Measurements from ENCODE around the gene ETFB. TPM values are rescaled to one million over a fixed set of nuclear protein-coding genes. Genes with fewer than 3 reads are reported as not detected.

The ETFB gene
- total RNA-seq, 1 experiment from 2014 or later, result 125 TPM

DNA sequence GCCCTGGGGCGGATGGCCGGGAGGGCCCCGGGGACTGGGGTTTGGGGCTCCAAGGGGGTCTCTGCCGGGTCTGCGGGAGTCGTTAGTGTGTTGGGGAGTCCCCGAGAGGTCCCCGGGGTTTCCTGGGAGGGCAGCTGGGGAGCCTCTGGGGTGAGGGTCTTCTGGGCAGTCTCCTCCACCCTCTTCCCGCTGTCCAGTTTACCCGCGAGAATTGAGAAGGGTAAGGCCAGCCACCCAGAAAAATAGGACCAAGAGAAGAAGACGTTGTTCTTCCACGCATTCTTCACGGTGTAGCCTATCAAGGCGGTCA, 1.0 kb upstream of the ETFB start:
- no peaks in the 10 kb centered on the region for H3K36me3 ChIP-seq (replicated peaks; ENCODE audit: control insufficient read depth, insufficient read depth, low read length)
- peak overlapping the region; percentile 89 for H3K4me3 ChIP-seq (ENCODE audit: insufficient read depth, low read depth, low read length)
- H3K27me3 ChIP-seq (ENCODE audit: control insufficient read depth, insufficient read depth, low read length), result no peaks in the 10 kb centered on the region
- DNase-seq, result no peak

DNA sequence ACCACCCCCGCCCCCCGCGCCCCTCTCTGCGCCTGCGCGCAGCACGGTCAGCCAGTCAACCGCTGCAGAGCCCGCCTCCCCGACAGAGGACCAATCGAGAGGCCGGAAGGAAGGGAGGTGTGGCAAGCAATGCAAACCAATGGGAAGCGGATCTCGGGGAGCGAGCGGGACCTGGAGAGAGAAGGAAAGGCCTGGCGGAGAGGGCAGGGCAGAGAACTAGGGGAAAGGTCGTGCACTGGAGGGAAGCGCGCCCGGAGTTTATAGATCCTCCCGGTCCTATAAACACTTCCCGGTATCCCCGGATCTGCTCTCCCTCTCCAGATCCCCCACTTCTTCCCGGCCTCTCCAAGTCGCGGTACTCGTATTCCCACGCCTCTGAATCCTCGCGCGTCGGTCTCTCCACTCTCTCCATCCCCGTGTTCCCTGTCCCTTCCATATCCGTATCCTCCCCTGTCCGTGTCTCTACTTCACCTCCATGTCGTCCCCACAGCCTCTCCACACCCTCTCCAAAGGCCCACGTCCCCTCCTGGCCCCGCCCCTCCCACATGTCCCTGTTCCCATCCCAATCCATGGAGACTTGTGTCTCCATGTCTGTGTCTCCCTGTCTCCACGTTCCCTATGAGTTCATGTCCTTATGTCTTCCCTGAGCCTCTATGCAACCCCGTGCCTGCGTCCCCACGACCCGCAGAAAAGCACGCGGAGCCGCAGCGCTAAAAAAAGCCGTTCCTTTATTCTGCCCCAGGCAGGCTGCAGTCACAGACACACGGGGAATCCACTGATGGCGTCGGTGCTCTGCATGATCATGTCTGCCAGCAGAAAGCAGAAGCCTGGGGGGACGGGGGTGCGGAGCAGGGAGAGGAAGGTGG, 434 bp upstream of the ETFB start:
- Histone ChIP-seq H3K27me3 (ENCODE audit: control insufficient read depth, insufficient read depth, low read length) (no peaks in the 10 kb centered on the region), H3K4me3 (ENCODE audit: insufficient read depth, low read depth, low read length) (peak overlapping the region; percentile 89), H3K36me3 (replicated peaks; ENCODE audit: control insufficient read depth, insufficient read depth, low read length) (no peaks in the 10 kb centered on the region)
- DNase-seq, result peak; percentile 99

DNA sequence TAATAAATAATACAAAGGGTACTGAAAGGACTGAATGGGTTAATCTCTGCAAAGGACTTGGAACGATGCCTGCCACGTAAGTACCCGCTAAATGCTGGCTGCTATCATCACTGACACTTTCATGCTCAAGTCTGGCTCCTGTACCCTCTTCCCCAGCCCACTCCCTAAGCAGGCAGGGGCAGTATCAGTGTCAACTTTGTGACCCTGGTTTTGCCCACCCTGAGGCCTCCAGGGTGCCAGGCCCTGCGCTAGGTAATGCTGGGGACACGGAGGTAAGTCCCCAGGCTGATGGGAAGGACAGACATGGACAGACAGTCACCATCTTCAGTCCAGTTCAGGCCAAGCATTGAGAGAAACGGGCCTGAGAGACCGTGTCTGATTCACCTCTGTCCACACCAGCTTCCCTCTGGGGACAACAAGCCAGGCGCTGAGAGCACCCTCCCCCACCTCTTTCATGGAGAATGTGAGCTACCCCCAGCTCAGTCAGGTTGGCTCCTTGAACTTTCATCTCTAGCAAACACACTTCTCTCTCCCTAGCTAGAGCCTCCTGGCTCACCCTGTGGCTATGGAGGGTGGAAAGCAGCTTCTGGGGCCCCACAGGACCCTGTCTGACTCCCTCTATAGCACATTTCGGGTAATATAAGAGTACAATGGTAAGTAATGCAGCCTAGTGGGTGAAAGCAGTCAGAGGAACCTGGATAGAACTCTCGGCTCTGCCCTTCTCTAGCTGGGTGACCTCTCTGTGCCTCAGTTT, 800 bp downstream of the ETFB start:
- Histone ChIP-seq H3K36me3 (replicated peaks; ENCODE audit: control insufficient read depth, insufficient read depth, low read length) (no peaks in the 10 kb centered on the region), H3K27me3 (ENCODE audit: control insufficient read depth, insufficient read depth, low read length) (no peaks in the 10 kb centered on the region), H3K4me3 (ENCODE audit: insufficient read depth, low read depth, low read length) (peak overlapping the region; percentile 72)
- no peak for DNase-seq

GRCh38 chr19:51364200-51365106, 1.7 kb downstream of the ETFB start:
- Histone ChIP-seq H3K27me3 (ENCODE audit: control insufficient read depth, insufficient read depth, low read length) (no peaks in the 10 kb centered on the region), H3K36me3 (replicated peaks; ENCODE audit: control insufficient read depth, insufficient read depth, low read length) (no peaks in the 10 kb centered on the region), H3K4me3 (ENCODE audit: insufficient read depth, low read depth, low read length) (no peak overlapping the region)
- DNase-seq, result no peak

DNA sequence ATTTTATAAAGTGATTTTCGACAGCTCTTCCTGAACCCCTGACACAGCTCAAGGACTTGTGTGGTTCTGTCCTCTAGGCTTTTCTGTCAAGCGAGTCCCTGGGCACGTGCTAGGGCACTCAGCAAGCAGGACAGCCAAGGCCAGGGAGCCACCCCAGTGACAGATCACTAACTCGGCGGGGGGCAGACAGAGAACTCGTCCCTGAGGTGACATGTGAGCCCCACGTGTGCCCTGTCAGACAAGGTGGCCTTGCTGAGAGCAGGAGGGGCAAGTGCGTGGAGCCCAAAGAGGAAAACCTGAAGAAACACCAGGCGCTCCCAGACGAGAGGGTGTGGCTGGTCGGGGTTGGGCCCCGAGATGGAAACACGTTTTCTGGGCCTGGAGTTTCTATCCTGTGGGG, 4.9 kb downstream of the ETFB start:
- Histone ChIP-seq H3K27me3 (ENCODE audit: control insufficient read depth, insufficient read depth, low read length) (no peaks in the 10 kb centered on the region), H3K36me3 (replicated peaks; ENCODE audit: control insufficient read depth, insufficient read depth, low read length) (no peaks in the 10 kb centered on the region), H3K4me3 (ENCODE audit: insufficient read depth, low read depth, low read length) (no peak overlapping the region)
- DNase-seq, result no peak

DNA sequence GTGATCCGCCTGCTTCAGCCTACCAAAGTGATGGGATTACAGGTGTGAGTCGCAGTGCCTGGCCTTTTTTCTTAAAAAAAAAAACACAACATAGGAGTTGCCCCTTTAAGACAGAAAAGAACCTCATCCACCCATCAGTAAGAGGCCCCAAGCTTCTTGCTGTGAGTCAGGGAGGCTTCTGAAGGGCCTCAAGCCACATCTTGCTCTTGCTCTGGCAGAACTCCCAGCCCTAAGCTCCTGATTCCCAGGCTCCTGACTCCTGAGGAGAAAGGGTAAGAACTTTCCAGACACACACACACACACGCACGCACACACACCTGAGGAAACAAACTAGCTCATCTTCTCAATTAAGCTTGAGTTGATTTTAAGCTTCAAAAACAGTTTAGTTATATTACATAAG, 6.9 kb downstream of the ETFB start:
- Histone ChIP-seq H3K4me3 (ENCODE audit: insufficient read depth, low read depth, low read length) (no peak overlapping the region), H3K36me3 (replicated peaks; ENCODE audit: control insufficient read depth, insufficient read depth, low read length) (no peaks in the 10 kb centered on the region), H3K27me3 (ENCODE audit: control insufficient read depth, insufficient read depth, low read length) (no peaks in the 10 kb centered on the region)
- no peak for DNase-seq

GRCh38 chr19:51357952-51358351, 8.2 kb downstream of the ETFB start:
- H3K27me3 ChIP-seq (ENCODE audit: control insufficient read depth, insufficient read depth, low read length), result no peaks in the 10 kb centered on the region
- H3K36me3 ChIP-seq (replicated peaks; ENCODE audit: control insufficient read depth, insufficient read depth, low read length), result no peaks in the 10 kb centered on the region
- DNase-seq, result no peak
- no peak overlapping the region for H3K4me3 ChIP-seq (ENCODE audit: insufficient read depth, low read depth, low read length)

DNA sequence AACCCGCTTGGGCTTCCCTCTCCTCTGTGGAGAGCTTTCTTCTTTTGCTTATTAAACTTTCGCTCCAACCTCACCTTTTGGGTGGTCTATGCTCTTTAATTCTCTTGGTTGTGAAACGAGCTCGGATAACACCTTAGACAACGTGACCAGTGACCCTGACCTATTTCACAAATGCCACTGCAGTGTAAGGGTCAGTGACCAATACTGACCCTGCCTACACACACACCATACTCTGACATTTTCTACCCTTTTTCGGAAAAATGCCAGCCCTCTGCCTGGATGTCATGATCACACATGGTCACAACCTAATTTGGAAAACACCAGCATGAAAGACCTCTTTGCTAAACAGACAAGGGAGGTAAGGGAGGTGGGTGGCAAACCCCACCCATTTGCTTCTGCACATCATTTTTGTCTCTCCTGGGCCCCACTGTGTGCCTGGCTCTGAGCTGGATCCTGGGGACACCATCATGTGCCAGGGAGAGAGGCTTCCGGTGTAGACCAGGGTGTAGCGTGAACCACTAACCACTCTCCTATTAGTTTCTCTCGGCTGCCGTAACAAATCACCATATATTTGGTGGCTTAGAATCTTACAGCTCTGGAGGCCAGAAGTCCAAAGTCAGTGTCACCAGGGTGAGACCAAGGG, 9.9 kb downstream of the ETFB start:
- H3K27me3 ChIP-seq (ENCODE audit: control insufficient read depth, insufficient read depth, low read length), result no peaks in the 10 kb centered on the region
- no peak overlapping the region for H3K4me3 ChIP-seq (ENCODE audit: insufficient read depth, low read depth, low read length)
- DNase-seq, result no peak
- H3K36me3 ChIP-seq (replicated peaks; ENCODE audit: control insufficient read depth, insufficient read depth, low read length), result no peaks in the 10 kb centered on the region; the same call in none of the 2 replicates

DNA sequence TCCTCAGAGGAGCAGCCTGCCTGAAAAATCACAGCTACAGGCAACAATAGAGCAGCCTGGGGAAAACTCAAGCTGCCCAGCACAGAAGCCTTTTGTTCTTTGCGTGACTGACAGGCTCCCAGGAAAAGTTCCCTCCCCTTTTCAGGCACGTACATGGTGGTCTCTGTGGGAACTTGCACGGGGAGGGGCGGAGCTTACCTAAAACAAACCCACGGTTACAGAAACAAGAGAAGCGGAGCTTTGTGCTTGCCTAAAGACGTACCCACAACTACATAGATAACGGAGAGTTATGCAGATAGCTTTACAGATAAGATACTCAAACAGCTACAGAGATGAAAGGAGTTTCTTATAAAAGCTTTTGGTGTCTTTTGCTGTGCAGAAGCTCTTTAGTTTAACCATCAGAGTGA, 11.4 kb downstream of the ETFB start:
- Histone ChIP-seq H3K4me3 (ENCODE audit: insufficient read depth, low read depth, low read length) (no peak overlapping the region), H3K36me3 (replicated peaks; ENCODE audit: control insufficient read depth, insufficient read depth, low read length) (peaks cover 2% of the 10 kb centered on the region), H3K27me3 (ENCODE audit: control insufficient read depth, insufficient read depth, low read length) (no peaks in the 10 kb centered on the region)
- DNase-seq, result peak; percentile 88

DNA sequence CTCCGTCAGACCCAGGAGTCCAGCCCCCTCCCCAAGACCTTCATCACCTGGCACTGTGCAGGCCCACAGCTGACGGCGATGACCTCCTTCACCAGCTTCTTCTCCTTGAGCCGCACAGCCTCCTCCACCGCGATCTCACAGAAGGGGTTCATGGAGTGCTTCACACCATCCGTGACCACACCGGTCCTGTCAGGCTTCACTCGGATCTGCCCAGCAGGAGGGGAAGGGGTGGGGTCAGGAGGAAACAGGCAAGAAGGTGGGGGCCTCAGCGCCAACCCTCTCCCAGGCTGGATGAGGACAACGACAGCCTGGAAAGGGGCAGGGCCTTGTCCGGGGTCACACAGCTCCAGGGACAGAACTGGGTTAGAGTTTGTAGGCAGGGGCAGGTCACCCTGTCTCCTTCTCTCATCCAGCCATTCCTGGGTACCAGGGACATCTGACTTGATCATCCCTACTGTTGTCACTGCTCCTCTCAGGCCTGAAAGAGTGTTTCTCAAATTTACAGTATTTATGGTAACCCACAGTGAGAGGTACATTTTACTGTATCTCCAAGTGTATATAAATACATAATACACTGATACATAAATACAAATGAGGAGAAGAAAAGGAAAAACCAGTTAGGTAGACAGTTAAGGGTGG, 12.0 kb downstream of the ETFB start:
- no peaks in the 10 kb centered on the region for H3K27me3 ChIP-seq (ENCODE audit: control insufficient read depth, insufficient read depth, low read length)
- peaks cover 2% of the 10 kb centered on the region for H3K36me3 ChIP-seq (replicated peaks; ENCODE audit: control insufficient read depth, insufficient read depth, low read length)
- H3K4me3 ChIP-seq (ENCODE audit: insufficient read depth, low read depth, low read length), result no peak overlapping the region
- peak; percentile 60 for DNase-seq

DNA sequence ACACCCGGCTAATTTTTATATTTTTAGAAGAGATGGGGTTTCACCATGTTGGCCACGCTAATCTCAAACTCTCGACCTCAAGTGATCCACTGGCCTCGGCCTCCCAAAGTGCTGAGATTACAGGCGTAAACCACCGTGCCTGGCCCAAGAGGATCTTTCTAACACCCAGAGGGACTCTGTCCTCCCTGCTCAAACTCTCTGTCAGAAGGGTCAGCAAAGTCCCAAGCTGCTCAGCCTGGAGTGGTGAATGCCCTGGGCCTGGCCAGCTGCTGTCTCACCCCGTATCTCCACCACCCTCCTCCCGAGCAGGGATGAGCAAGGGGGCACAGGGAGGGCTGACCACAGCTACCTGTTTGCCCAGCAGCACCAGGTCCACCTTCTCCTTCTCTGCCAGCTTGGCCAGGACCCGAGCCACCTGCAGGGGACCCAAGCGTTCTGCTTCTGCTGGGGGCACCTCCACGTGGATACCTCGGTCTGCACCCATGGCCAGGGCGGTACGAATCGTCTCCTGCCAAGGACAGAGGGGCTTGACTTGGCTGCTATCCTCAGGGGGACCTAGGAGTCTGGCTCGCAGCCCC, 13.3 kb downstream of the ETFB start:
- Histone ChIP-seq H3K36me3 (replicated peaks; ENCODE audit: control insufficient read depth, insufficient read depth, low read length) (peaks cover 2% of the 10 kb centered on the region), H3K4me3 (ENCODE audit: insufficient read depth, low read depth, low read length) (no peak overlapping the region), H3K27me3 (ENCODE audit: control insufficient read depth, insufficient read depth, low read length) (no peaks in the 10 kb centered on the region)
- DNase-seq, result no peak

- Histone ChIP-seq H3K27me3 (ENCODE audit: control insufficient read depth, insufficient read depth, low read length) (no peaks in the 10 kb centered on the region), H3K4me3 (ENCODE audit: insufficient read depth, low read depth, low read length) (no peak overlapping the region), H3K36me3 (replicated peaks; ENCODE audit: control insufficient read depth, insufficient read depth, low read length) (peaks cover 2% of the 10 kb centered on the region)
- no peak for DNase-seq
Observed at GRCh38 chr19:51351266-51351990, 14.8 kb downstream of the ETFB start.

All from H7 (cell line).